ENCODE measurements around the gene CRACR2A. TPM values are rescaled to one million over a fixed set of nuclear protein-coding genes. Genes with fewer than 3 reads are reported as not detected.

The CRACR2A gene
- total RNA-seq, 1 experiment from 2014 or later: 0.92 TPM

- DNase-seq (ENCODE audit: low read depth, low spot score) (no peak), ATAC-seq (no peak)
- POLR2A ChIA-PET: no interaction called here
- BruUV-seq (replicated peaks): no TSS peak
- Histone ChIP-seq H3K27me3 (ENCODE audit: control insufficient read depth, insufficient read depth, low read length) (no peaks in the 10 kb centered on the region), H3K27ac (ENCODE audit: low read length) (no peak overlapping the region), H3K4me3 (ENCODE audit: low read depth in 2 of 2, low read length in 2 of 2) (no peak overlapping the region), H3K9me3 (ENCODE audit: control insufficient read depth, insufficient read depth, low read depth, low read length) (no peaks in the 10 kb centered on the region), H3K36me3 (ENCODE audit: control insufficient read depth, insufficient read depth, low read length) (no peaks in the 10 kb centered on the region), H3K4me1 (ENCODE audit: control insufficient read depth, insufficient read depth, low read length) (no peaks in the 10 kb centered on the region)
- intact Hi-C loops (cut with micrococcal nuclease; ENCODE audit: unreplicated experiment): no loop called here
- CTCF ChIA-PET: no interaction called here
- in situ Hi-C loops (cut with HindIII; ENCODE audit: low pct_unique_long_range_greater_than_20kb, low sequenced_read_pairs): no loop called here
- no peak for TF ChIP-seq SIN3A (IDR thresholded peaks at IDR 0.05; ENCODE audit: borderline replicate concordance, insufficient read depth, low read depth, low read length)
- no peak for TF ChIP-seq POLR2AphosphoS5 (IDR thresholded peaks at IDR 0.05; ENCODE audit: low read depth, low read length)
- TF ChIP-seq TCF7L2 (IDR thresholded peaks at IDR 0.05; ENCODE audit: low read depth, low read length): no peak
- no peak for TF ChIP-seq CTCF (IDR thresholded peaks at IDR 0.05)
- no peak for TF ChIP-seq REST (IDR thresholded peaks at IDR 0.05; ENCODE audit: insufficient read depth in 1 of 2, low read depth in 2 of 2, low read length in 1 of 2)
Measured at GRCh38 chr12:3730111-3730510, 22.8 kb downstream of the CRACR2A start.

- intact Hi-C loops (cut with micrococcal nuclease; ENCODE audit: unreplicated experiment): no loop called here
- no peaks in the 10 kb centered on the region for H3K36me3 ChIP-seq (ENCODE audit: control insufficient read depth, insufficient read depth, low read length)
- no peak overlapping the region for H3K4me3 ChIP-seq (ENCODE audit: low read depth in 2 of 2, low read length in 2 of 2)
- H3K27ac ChIP-seq (ENCODE audit: low read length): no peak overlapping the region
- no peaks in the 10 kb centered on the region for H3K27me3 ChIP-seq (ENCODE audit: control insufficient read depth, insufficient read depth, low read length)
- ChIA-PET CTCF (no interaction called here), POLR2A (interaction anchor here (0.5 kb wide), 1 partner anchor 576 kb away, joined by 17 read pairs; no protein-coding TSS in a partner anchor)
- no peaks in the 10 kb centered on the region for H3K9me3 ChIP-seq (ENCODE audit: control insufficient read depth, insufficient read depth, low read depth, low read length)
- in situ Hi-C loops (cut with HindIII; ENCODE audit: low pct_unique_long_range_greater_than_20kb, low sequenced_read_pairs): no loop called here
- BruUV-seq (replicated peaks): no TSS peak
- H3K4me1 ChIP-seq (ENCODE audit: control insufficient read depth, insufficient read depth, low read length): no peaks in the 10 kb centered on the region
- DNase-seq (ENCODE audit: low read depth, low spot score) (no peak), ATAC-seq (no peak)
- TF ChIP-seq SIN3A (IDR thresholded peaks at IDR 0.05; ENCODE audit: borderline replicate concordance, insufficient read depth, low read depth, low read length): no peak
Measured at GRCh38 chr12:3728686-3729085, 24.2 kb downstream of the CRACR2A start.

GRCh38 chr12:3727877-3728632 is 24.9 kb downstream of the CRACR2A start:
- Histone ChIP-seq H3K4me3 (ENCODE audit: low read depth in 2 of 2, low read length in 2 of 2) (no peak overlapping the region), H3K36me3 (ENCODE audit: control insufficient read depth, insufficient read depth, low read length) (no peaks in the 10 kb centered on the region), H3K27ac (ENCODE audit: low read length) (no peak overlapping the region), H3K4me1 (ENCODE audit: control insufficient read depth, insufficient read depth, low read length) (no peaks in the 10 kb centered on the region), H3K27me3 (ENCODE audit: control insufficient read depth, insufficient read depth, low read length) (no peaks in the 10 kb centered on the region), H3K9me3 (ENCODE audit: control insufficient read depth, insufficient read depth, low read depth, low read length) (no peaks in the 10 kb centered on the region)
- ChIA-PET POLR2A (interaction anchor here (0.5 kb wide), 1 partner anchor 577 kb away, joined by 17 read pairs; no protein-coding TSS in a partner anchor), CTCF (interaction anchor here (0.7 kb wide), 1 partner anchor 46 kb away, joined by 4 read pairs; no protein-coding TSS in a partner anchor)
- intact Hi-C loops (cut with micrococcal nuclease; ENCODE audit: unreplicated experiment): no loop called here
- no peak for TF ChIP-seq TCF7L2 (IDR thresholded peaks at IDR 0.05; ENCODE audit: low read depth, low read length)
- TF ChIP-seq SIN3A (IDR thresholded peaks at IDR 0.05; ENCODE audit: borderline replicate concordance, insufficient read depth, low read depth, low read length): no peak
- TF ChIP-seq POLR2AphosphoS5 (IDR thresholded peaks at IDR 0.05; ENCODE audit: low read depth, low read length): no peak
- BruUV-seq (replicated peaks): no TSS peak
- no peak for ATAC-seq
- in situ Hi-C loops (cut with HindIII; ENCODE audit: low pct_unique_long_range_greater_than_20kb, low sequenced_read_pairs): no loop called here
- no peak for DNase-seq (ENCODE audit: low read depth, low spot score)

Data from Panc1 (cell line).